B cell (primary cell): ENCODE measurements around the gene ICOS. TPM values are rescaled to one million over a fixed set of nuclear protein-coding genes. Genes with fewer than 3 reads are reported as not detected.

Source experiments
- ATAC-seq: fragments of 200-7000 bp; cut with Tn5 transposase; one replicate; pipeline ENCODE4 v1.10.0; 2021; ENCODE audit warnings: low read depth, mild to moderate bottlenecking, moderate number of reproducible peaks, moderate library complexity
- CTCF ChIA-PET: fragments of 350-600 bp; sonication (Branson Sonifier 250); formaldehyde crosslinking; loops from one replicate; lab custom pipeline; 2021; ENCODE audit warnings: antibody characterized with exemption, inconsistent platforms; lab: Charles Lee
- POLR2A ChIA-PET: fragments of 350-600 bp; sonication (Branson Sonifier 250); formaldehyde crosslinking; loops from one replicate; lab custom pipeline; 2021; ENCODE audit warnings: antibody characterized with exemption; lab: Charles Lee
- DNase-seq: peaks from one replicate; pipeline ENCODE4 v3.0.0; 2013
- H2AFZ ChIP-seq: 2 replicates; pipeline ENCODE4 v1.6.1; 2012; ENCODE audit warnings: mild to moderate bottlenecking, low read depth, low read length; ENCODE audit not compliant: insufficient read depth, poor library complexity, severe bottlenecking
- H3K27ac ChIP-seq, 2 donors: 1 replicate in 1 of 2; 2 replicates in 1 of 2; pipeline ENCODE4 v1.5.1; 2012 to 2013; ENCODE audit warnings: low read length in 2 of 2, mild to moderate bottlenecking in 2 of 2, moderate library complexity in 1 of 2
- H3K27me3 ChIP-seq, 4 experiments: fragments of 200-600 bp in 1 of 4; sonication (generic) in 1 of 4; replicated peaks in 1 of 4; 1 replicate in 2 of 4; 2 replicates in 2 of 4; pipeline versions ENCODE4 v1.6.1 to v1.7.0; 2013 to 2016; ENCODE audit warnings: low read length in 3 of 4, mild to moderate bottlenecking in 2 of 4, mixed read lengths in 1 of 4, moderate library complexity in 1 of 4; ENCODE audit not compliant: insufficient read depth in 4 of 4, control insufficient read depth in 3 of 4; ENCODE audit errors: control extremely low read depth in 1 of 4
- H3K36me3 ChIP-seq, 2 experiments: replicated peaks in 1 of 2; 1 replicate in 1 of 2; 2 replicates in 1 of 2; pipeline versions ENCODE4 v1.6.1 to v1.7.1; 2013; ENCODE audit warnings: low read length in 1 of 2; ENCODE audit not compliant: insufficient read depth in 2 of 2, control insufficient read depth in 1 of 2; ENCODE audit errors: control extremely low read depth in 1 of 2, extremely low read depth in 1 of 2
- H3K4me1 ChIP-seq, 2 donors: fragments of 200-600 bp in 1 of 2; sonication (generic) in 1 of 2; 1 replicate in 1 of 2; 2 replicates in 1 of 2; pipeline versions ENCODE4 v1.5.1 to v1.6.1; 2013 to 2017; ENCODE audit warnings: low read length in 2 of 2; ENCODE audit not compliant: control insufficient read depth in 2 of 2, insufficient read depth in 2 of 2
- H3K4me2 ChIP-seq: replicated peaks from 2 replicates; pipeline ENCODE3; 2012; ENCODE audit warnings: mild to moderate bottlenecking, low read depth, low read length; ENCODE audit not compliant: poor library complexity, severe bottlenecking
- H3K4me3 ChIP-seq, 5 experiments: fragments of 200-600 bp in 1 of 5; sonication (generic) in 1 of 5; 1 replicate in 3 of 5; 2 replicates in 2 of 5; pipeline versions ENCODE4 v1.5.1 to v1.7.0; 2011 to 2016; ENCODE audit warnings: low read length in 4 of 5, mild to moderate bottlenecking in 4 of 5, low read depth in 2 of 5, control low read depth in 1 of 5, moderate library complexity in 1 of 5; ENCODE audit not compliant: insufficient read depth in 1 of 5; ENCODE audit errors: control extremely low read depth in 1 of 5, extremely low read depth in 1 of 5
- H3K79me2 ChIP-seq: fragments of 200-600 bp; sonication (generic); one replicate; pipeline ENCODE4 v1.6.0; 2016; ENCODE audit warnings: low read length; ENCODE audit not compliant: control insufficient read depth, insufficient read depth
- H3K9ac ChIP-seq: fragments of 200-600 bp; sonication (generic); 2 replicates; pipeline ENCODE4 v1.6.1; 2017; ENCODE audit warnings: mild to moderate bottlenecking, low read length, moderate library complexity
- H3K9me3 ChIP-seq, 3 donors: one replicate each; pipeline versions ENCODE4 v1.6.1 to v1.7.1; 2013; ENCODE audit warnings: low read length in 2 of 3; ENCODE audit not compliant: control insufficient read depth in 2 of 3, insufficient read depth in 1 of 3; ENCODE audit errors: control extremely low read depth in 1 of 3
- H4K20me1 ChIP-seq: 2 replicates; pipeline ENCODE4 v1.6.0; 2012; ENCODE audit warnings: mild to moderate bottlenecking, low read length; ENCODE audit not compliant: insufficient read depth, control insufficient read depth, poor library complexity, severe bottlenecking
- H3K27ac Mint-ChIP-seq: one replicate; pipeline ENCODE4 v1.8.0; 2021; ENCODE audit warnings: mixed read lengths
- H3K27me3 Mint-ChIP-seq: one replicate; pipeline ENCODE4 v1.8.0; 2021; ENCODE audit warnings: mixed read lengths
- H3K4me1 Mint-ChIP-seq: one replicate; pipeline ENCODE4 v1.8.0; 2021; ENCODE audit warnings: mixed read lengths
- H3K4me3 Mint-ChIP-seq: one replicate; pipeline ENCODE4 v1.8.0; 2021; ENCODE audit warnings: mixed read lengths
- H3K9me3 Mint-ChIP-seq: one replicate; pipeline ENCODE4 v1.8.0; 2022; ENCODE audit warnings: mixed read lengths; ENCODE audit not compliant: insufficient read depth
- EZH2 ChIP-seq: IDR thresholded peaks from 2 replicates; pipeline ENCODE4 v1.6.1; 2012; ENCODE audit warnings: borderline replicate concordance, low read depth, mild to moderate bottlenecking, moderate library complexity, low read length; ENCODE audit not compliant: insufficient read depth, poor library complexity, severe bottlenecking
- WGBS: methylation state at CpG from one replicate; pipeline ENCODE4 v1.1.5; 2013; ENCODE audit warnings: missing lambda C conversion rate; ENCODE audit not compliant: insufficient coverage; 5-methylcytosine and 5-hydroxymethylcytosine counted together
- intact Hi-C: fragments of 100-400 bp; cut with micrococcal nuclease; formaldehyde crosslinking; loops from one replicate; pipeline ENCODE4 v1.10.0; 2022
- polyA plus RNA-seq: library from polyadenylated mRNA; depleted of rRNA; stranded (reverse); fragments of >200 nt; gene quantifications from 2 replicates; pipeline ENCODE4 v1.2.3, GENCODE V29; 2012
- total RNA-seq, 2 donors: library from RNA; stranded (reverse); fragments of 120-200 nt in 1 of 2; gene quantifications; 1 replicate in 1 of 2; 2 replicates in 1 of 2; pipeline versions ENCODE4 v1.2.3 to v1.2.4, GENCODE V29; 2013 to 2022
- TF ChIP-seq, protein P1 (sequence below): fragments of 200-600 bp; IDR thresholded peaks from one replicate; pipeline ENCODE4 v1.8.0; 2022; ENCODE audit warnings: antibody characterized with exemption, mild to moderate bottlenecking

The ICOS gene
- total and polyA plus RNA-seq, 2 donors (not counting 1 experiment from before 2014, with no cell fraction given), result 0.21 TPM; not detected in 1

DNA sequence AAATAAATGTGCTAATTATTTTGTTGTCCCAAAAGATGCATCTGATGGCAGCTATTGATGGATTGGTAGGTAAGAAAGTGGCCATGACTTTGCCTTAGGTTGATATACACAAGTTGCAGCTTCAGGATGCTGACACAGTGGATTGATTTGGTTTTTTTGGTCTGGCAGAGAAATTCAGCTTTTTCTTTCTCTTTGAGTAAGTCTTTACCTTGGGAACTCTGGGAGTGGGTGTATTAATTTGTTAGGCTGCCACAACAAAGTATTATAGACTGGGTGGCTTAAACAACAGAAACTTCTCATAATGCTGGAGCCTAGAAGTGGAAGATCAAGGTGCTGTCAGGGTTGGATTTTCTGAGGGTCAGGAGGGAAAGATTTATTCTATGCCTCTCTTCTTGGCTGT lies 19.8 kb upstream of the ICOS start:
- no peak overlapping the region for H2AFZ ChIP-seq
- ChIA-PET CTCF (interaction anchor here (0.6 to 0.7 kb wide), 2 partner anchors 27 to 139 kb away, joined by 3 to 4 read pairs; no protein-coding TSS in a partner anchor), POLR2A (no interaction called here)
- H3K4me3 ChIP-seq, result no peak overlapping the region
- ATAC-seq (no peak), DNase-seq (no peak)
- Mint-ChIP-seq H3K4me1 (peaks cover 5% of the 10 kb centered on the region), H3K27me3 (peaks cover 29% of the 10 kb centered on the region), H3K27ac (no peak overlapping the region), H3K9me3 (no peaks in the 10 kb centered on the region), H3K4me3 (no peak overlapping the region)
- peaks cover 0 to 4% (median 0%) of the 10 kb centered on the region in 4 experiments for H3K27me3 ChIP-seq
- intact Hi-C loops, result no loop called here
- H3K27ac ChIP-seq, result no peak overlapping the region
- H3K9me3 ChIP-seq, result no peaks in the 10 kb centered on the region
- H3K79me2 ChIP-seq, result no peaks in the 10 kb centered on the region
- no peak for TF ChIP-seq EZH2
- TF ChIP-seq, protein P1, sequence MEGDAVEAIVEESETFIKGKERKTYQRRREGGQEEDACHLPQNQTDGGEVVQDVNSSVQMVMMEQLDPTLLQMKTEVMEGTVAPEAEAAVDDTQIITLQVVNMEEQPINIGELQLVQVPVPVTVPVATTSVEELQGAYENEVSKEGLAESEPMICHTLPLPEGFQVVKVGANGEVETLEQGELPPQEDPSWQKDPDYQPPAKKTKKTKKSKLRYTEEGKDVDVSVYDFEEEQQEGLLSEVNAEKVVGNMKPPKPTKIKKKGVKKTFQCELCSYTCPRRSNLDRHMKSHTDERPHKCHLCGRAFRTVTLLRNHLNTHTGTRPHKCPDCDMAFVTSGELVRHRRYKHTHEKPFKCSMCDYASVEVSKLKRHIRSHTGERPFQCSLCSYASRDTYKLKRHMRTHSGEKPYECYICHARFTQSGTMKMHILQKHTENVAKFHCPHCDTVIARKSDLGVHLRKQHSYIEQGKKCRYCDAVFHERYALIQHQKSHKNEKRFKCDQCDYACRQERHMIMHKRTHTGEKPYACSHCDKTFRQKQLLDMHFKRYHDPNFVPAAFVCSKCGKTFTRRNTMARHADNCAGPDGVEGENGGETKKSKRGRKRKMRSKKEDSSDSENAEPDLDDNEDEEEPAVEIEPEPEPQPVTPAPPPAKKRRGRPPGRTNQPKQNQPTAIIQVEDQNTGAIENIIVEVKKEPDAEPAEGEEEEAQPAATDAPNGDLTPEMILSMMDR, result no peak
- no peak overlapping the region for H3K9ac ChIP-seq
- H3K36me3 ChIP-seq, result no peaks in the 10 kb centered on the region
- H3K4me1 ChIP-seq, result no peaks in the 10 kb centered on the region
- no peak overlapping the region for H3K4me2 ChIP-seq
- H4K20me1 ChIP-seq, result no peaks in the 10 kb centered on the region

DNA sequence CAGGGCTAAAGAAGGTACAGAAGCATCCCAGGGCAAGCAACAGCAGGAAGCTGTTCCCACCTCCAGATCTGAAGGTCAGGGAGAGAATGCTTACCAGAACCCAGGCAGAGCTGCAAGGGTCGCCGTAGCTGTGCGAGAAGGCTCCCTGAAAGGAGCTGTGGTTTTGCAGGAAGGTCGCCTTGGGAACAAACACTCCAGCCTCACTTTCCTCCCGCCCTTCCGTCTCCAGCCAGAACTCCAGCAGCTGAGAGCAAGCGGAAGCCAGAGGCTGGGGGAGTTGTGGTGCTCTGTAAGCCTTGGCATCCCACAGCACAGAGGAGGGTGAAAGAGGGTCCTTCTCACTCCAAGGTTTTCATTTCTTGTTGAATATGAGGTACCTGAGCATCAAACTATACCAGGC lies 18.3 kb upstream of the ICOS start:
- Histone ChIP-seq H3K4me3 (no peak overlapping the region), H3K27ac (no peak overlapping the region), H4K20me1 (no peaks in the 10 kb centered on the region), H2AFZ (no peak overlapping the region), H3K9ac (no peak overlapping the region), H3K36me3 (no peaks in the 10 kb centered on the region), H3K4me2 (no peak overlapping the region), H3K27me3 (peaks cover 0 to 4% (median 0%) of the 10 kb centered on the region in 4 experiments), H3K9me3 (no peaks in the 10 kb centered on the region), H3K79me2 (no peaks in the 10 kb centered on the region), H3K4me1 (no peaks in the 10 kb centered on the region)
- H3K9me3 Mint-ChIP-seq, result no peaks in the 10 kb centered on the region
- H3K4me3 Mint-ChIP-seq, result no peak overlapping the region
- peaks cover 24% of the 10 kb centered on the region for H3K27me3 Mint-ChIP-seq
- no peak for DNase-seq
- H3K27ac Mint-ChIP-seq, result no peak overlapping the region
- 100% methylated on average over 2 of the region's 7 CpGs for WGBS
- ChIA-PET CTCF (no interaction called here), POLR2A (no interaction called here)
- peaks cover 5% of the 10 kb centered on the region for H3K4me1 Mint-ChIP-seq
- TF ChIP-seq, protein P1, result no peak
- no peak for TF ChIP-seq EZH2
- ATAC-seq, result no peak
- intact Hi-C loops, result no loop called here
